Peyer's patch (tissue), 4 donors: Measurements from ENCODE around the gene AQP7. TPM values are rescaled to one million over a fixed set of nuclear protein-coding genes. Genes with fewer than 3 reads are reported as not detected.
"Not testable (repeated sequence)": the region's sequence is repeated elsewhere in the genome, so short reads cannot be mapped to it uniquely, and the experiment has no call there.

Experiments used
- DNase-seq, 3 donors: peaks; one replicate each; pipeline ENCODE4 v3.0.0-alpha.2; 2017 to 2019
- H3K27ac ChIP-seq, 4 donors: fragments of 200-600 bp; sonication (generic); one replicate each; pipeline ENCODE4 v1.5.1; 2016 to 2019
- H3K27me3 ChIP-seq, 2 donors: fragments of 200-600 bp; sonication (generic); one replicate each; pipeline ENCODE4 v1.5.1; 2019
- H3K36me3 ChIP-seq, 3 donors: fragments of 200-600 bp; sonication (generic); one replicate each; pipeline ENCODE4 v1.5.1; 2016 to 2019
- H3K4me1 ChIP-seq, 4 donors: fragments of 200-600 bp; sonication (generic); one replicate each; pipeline ENCODE4 v1.5.1; 2016 to 2019
- H3K4me3 ChIP-seq, 4 donors: fragments of 200-600 bp; sonication (generic); 1 replicate in 3 of 4; 2 replicates in 1 of 4; pipeline ENCODE4 v1.5.1; 2016 to 2019; ENCODE audit warnings: mild to moderate bottlenecking in 1 of 4
- H3K9me3 ChIP-seq, 4 donors: fragments of 200-600 bp; sonication (generic); one replicate each; pipeline ENCODE4 v1.5.1; 2016 to 2019; ENCODE audit warnings: mild to moderate bottlenecking in 1 of 4
- CTCF ChIP-seq, 6 experiments: fragments of 450-650 bp in 4 of 6; fragments of 200-600 bp in 2 of 6; sonication (generic) in 1 of 6; IDR thresholded peaks; one replicate each; pipeline ENCODE4 v1.5.1; 2017 to 2019; ENCODE audit warnings: antibody characterized with exemption in 6 of 6, mild to moderate bottlenecking in 3 of 6, moderate library complexity in 1 of 6
- POLR2A ChIP-seq, 2 donors: fragments of 450-650 bp; IDR thresholded peaks; one replicate each; pipeline ENCODE4 v1.5.1; 2017; ENCODE audit warnings: antibody characterized with exemption in 2 of 2, mild to moderate bottlenecking in 2 of 2, moderate library complexity in 2 of 2
- total RNA-seq, 4 donors: library from RNA; depleted of rRNA; stranded (reverse); fragments of >200 nt; gene quantifications; one replicate each; pipeline ENCODE4 v1.1.0, GENCODE V29; 2016

The AQP7 gene
- total RNA-seq, 4 donors from 2014 or later = 5.0 to 119 (median 79.2) TPM

- Histone ChIP-seq H3K27ac (peak overlapping the region in 3 of 4 donors; percentile 22 to 67 (median 59)), H3K4me1 (peaks cover 0 to 11% (median 0%) of the 10 kb centered on the region in 4 donors), H3K4me3 (peak overlapping the region in 2 of 4 donors; percentile 48 to 54)
- not testable (repeated sequence) for H3K27me3 ChIP-seq, H3K9me3 ChIP-seq, H3K36me3 ChIP-seq
- TF ChIP-seq POLR2A (IDR thresholded peaks at IDR 0.05) = peak in 1 of 2 donors; percentile 55
- peak in 2 of 3 donors; percentile 83 to 86 for DNase-seq
Observed at GRCh38 chr9:33395159-33395879, 7.0 kb downstream of the AQP7 start.

- not testable (repeated sequence) for H3K36me3 ChIP-seq, H3K9me3 ChIP-seq, H3K27me3 ChIP-seq, DNase-seq
- Histone ChIP-seq H3K27ac (peak overlapping the region in 1 of 4 donors; percentile 93), H3K4me1 (peaks cover 0 to 11% (median 0%) of the 10 kb centered on the region in 4 donors), H3K4me3 (peak overlapping the region in 2 of 4 donors; percentile 48 to 54)
Observed at GRCh38 chr9:33393986-33394385, 8.4 kb downstream of the AQP7 start.

- no peak for DNase-seq
- H3K36me3 ChIP-seq = no peaks in the 10 kb centered on the region
- no peaks in the 10 kb centered on the region for H3K9me3 ChIP-seq
- peak overlapping the region in 2 of 4 donors; percentile 48 to 54 for H3K4me3 ChIP-seq
- no peaks in the 10 kb centered on the region for H3K27me3 ChIP-seq
- H3K27ac ChIP-seq = peak overlapping the region in 3 of 4 donors; percentile 66 to 93 (median 78)
- no peak for TF ChIP-seq CTCF (IDR thresholded peaks at IDR 0.05)
- no peak for TF ChIP-seq POLR2A (IDR thresholded peaks at IDR 0.05)
- H3K4me1 ChIP-seq = peaks cover 0 to 11% (median 0%) of the 10 kb centered on the region in 4 donors
Observed at GRCh38 chr9:33393581-33393980, 8.8 kb downstream of the AQP7 start.

GRCh38 chr9:33392591-33393021 lies 9.8 kb downstream of the AQP7 start:
- TF ChIP-seq POLR2A (IDR thresholded peaks at IDR 0.05) = peak in 1 of 2 donors; percentile 57
- H3K27me3 ChIP-seq, H3K9me3 ChIP-seq, H3K36me3 ChIP-seq: not testable (repeated sequence)
- DNase-seq = peak in 2 of 3 donors; percentile 69 to 74
- Histone ChIP-seq H3K4me3 (peak overlapping the region in 2 of 4 donors; percentile 48 to 54), H3K27ac (peak overlapping the region in 3 of 4 donors; percentile 66 to 93 (median 78)), H3K4me1 (peaks cover 0 to 11% (median 0%) of the 10 kb centered on the region in 4 donors)

- peaks cover 0 to 11% (median 0%) of the 10 kb centered on the region in 4 donors for H3K4me1 ChIP-seq
- H3K27me3 ChIP-seq, H3K4me3 ChIP-seq, H3K36me3 ChIP-seq, H3K9me3 ChIP-seq: not testable (repeated sequence)
- DNase-seq = peak in 2 of 3 donors; percentile 70 to 83
- peak overlapping the region; percentile 13 to 93 (median 72) for H3K27ac ChIP-seq
- TF ChIP-seq POLR2A (IDR thresholded peaks at IDR 0.05) = peak in 1 of 2 donors; percentile 9
Observed at GRCh38 chr9:33391111-33391771, 11.1 kb downstream of the AQP7 start.

GRCh38 chr9:33388110-33388994 lies 14.0 kb downstream of the AQP7 start:
- Histone ChIP-seq H3K36me3 (peaks cover 0 to 4% (median 0%) of the 10 kb centered on the region in 3 donors), H3K4me1 (peaks cover 0 to 11% (median 0%) of the 10 kb centered on the region in 4 donors), H3K27ac (no peak overlapping the region), H3K4me3 (no peak overlapping the region), H3K27me3 (no peaks in the 10 kb centered on the region), H3K9me3 (no peaks in the 10 kb centered on the region)
- no peak for DNase-seq
- TF ChIP-seq POLR2A (IDR thresholded peaks at IDR 0.05) = no peak
- no peak for TF ChIP-seq CTCF (IDR thresholded peaks at IDR 0.05)

GRCh38 chr9:33386998-33387397 lies 15.4 kb downstream of the AQP7 start:
- H3K9me3 ChIP-seq, H3K4me3 ChIP-seq, H3K27me3 ChIP-seq, H3K4me1 ChIP-seq, DNase-seq, H3K27ac ChIP-seq, H3K36me3 ChIP-seq: not testable (repeated sequence)

- not testable (repeated sequence) for DNase-seq, H3K4me1 ChIP-seq, H3K9me3 ChIP-seq, H3K27ac ChIP-seq, H3K36me3 ChIP-seq, H3K27me3 ChIP-seq, H3K4me3 ChIP-seq
Observed at GRCh38 chr9:33386641-33386996, 15.7 kb downstream of the AQP7 start.

- not testable (repeated sequence) for H3K27ac ChIP-seq, H3K27me3 ChIP-seq, H3K4me1 ChIP-seq, H3K36me3 ChIP-seq, H3K9me3 ChIP-seq, DNase-seq, H3K4me3 ChIP-seq
Observed at GRCh38 chr9:33385979-33386640, 16.3 kb downstream of the AQP7 start.

- not testable (repeated sequence) for H3K9me3 ChIP-seq, DNase-seq, H3K36me3 ChIP-seq, H3K27me3 ChIP-seq, H3K4me3 ChIP-seq, H3K4me1 ChIP-seq, H3K27ac ChIP-seq
Observed at GRCh38 chr9:33385536-33385935, 16.8 kb downstream of the AQP7 start.

GRCh38 chr9:33383396-33383795 lies 19.0 kb downstream of the AQP7 start:
- H3K4me3 ChIP-seq, H3K36me3 ChIP-seq, H3K9me3 ChIP-seq, H3K27me3 ChIP-seq, H3K27ac ChIP-seq, H3K4me1 ChIP-seq: not testable (repeated sequence)
- peak in 1 of 3 donors; percentile 0 for DNase-seq
